GM12801 (cell line): Measurements from ENCODE around the gene VAPA.

Experiments used
- TF ChIP-seq, protein P1 (sequence below): IDR thresholded peaks from one replicate; pipeline ENCODE4 v1.5.1; 2011; ENCODE audit warnings: control low read depth; ENCODE audit not compliant: insufficient read length; ENCODE audit errors: extremely low read depth

Gene VAPA

DNA sequence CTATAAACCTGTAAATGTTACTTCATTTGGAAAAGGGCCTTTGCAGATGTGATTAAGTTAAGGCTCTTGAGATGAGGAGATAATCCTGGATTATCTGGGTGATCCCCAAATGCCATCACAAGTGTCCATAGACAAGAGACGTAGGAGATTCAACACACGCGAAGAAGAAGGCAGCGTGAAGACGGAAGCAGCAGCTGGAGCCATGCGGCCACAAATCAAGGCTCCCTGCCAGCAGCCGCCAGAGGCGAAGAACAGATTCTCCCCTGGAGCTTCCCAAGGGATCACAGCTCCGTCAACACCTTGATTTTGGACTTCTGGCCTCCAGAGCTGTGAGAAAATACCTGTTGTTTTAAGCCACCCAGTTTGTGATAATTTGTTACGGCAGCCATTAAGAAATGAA is 11.0 kb upstream of the VAPA start:
- TF ChIP-seq, protein P1, sequence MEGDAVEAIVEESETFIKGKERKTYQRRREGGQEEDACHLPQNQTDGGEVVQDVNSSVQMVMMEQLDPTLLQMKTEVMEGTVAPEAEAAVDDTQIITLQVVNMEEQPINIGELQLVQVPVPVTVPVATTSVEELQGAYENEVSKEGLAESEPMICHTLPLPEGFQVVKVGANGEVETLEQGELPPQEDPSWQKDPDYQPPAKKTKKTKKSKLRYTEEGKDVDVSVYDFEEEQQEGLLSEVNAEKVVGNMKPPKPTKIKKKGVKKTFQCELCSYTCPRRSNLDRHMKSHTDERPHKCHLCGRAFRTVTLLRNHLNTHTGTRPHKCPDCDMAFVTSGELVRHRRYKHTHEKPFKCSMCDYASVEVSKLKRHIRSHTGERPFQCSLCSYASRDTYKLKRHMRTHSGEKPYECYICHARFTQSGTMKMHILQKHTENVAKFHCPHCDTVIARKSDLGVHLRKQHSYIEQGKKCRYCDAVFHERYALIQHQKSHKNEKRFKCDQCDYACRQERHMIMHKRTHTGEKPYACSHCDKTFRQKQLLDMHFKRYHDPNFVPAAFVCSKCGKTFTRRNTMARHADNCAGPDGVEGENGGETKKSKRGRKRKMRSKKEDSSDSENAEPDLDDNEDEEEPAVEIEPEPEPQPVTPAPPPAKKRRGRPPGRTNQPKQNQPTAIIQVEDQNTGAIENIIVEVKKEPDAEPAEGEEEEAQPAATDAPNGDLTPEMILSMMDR, result no peak

DNA sequence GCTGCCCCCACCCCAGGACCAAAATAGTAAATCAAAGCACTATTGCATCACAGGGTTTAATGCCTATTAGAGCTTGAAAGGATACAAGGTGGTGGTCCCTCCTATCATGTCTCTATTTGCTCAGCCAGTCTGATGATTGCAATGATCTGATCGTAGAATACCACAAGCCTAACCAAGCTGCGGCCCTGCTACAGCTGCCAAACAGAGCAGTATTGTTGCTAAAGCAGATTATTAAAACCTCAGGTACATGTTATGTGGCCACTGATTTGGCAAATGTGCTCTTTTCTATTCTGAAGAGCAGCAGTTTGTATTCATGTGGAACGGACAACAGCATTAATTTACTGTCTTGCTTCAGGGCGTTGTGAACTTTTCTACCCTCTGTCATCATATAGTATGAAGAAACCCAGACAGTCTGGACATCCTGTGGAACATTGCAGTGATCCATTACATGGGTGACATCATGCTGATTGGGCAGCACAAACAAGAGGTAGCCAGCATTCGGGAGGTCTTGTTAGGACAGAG is 8.4 kb upstream of the VAPA start:
- TF ChIP-seq, protein P1, result no peak

DNA sequence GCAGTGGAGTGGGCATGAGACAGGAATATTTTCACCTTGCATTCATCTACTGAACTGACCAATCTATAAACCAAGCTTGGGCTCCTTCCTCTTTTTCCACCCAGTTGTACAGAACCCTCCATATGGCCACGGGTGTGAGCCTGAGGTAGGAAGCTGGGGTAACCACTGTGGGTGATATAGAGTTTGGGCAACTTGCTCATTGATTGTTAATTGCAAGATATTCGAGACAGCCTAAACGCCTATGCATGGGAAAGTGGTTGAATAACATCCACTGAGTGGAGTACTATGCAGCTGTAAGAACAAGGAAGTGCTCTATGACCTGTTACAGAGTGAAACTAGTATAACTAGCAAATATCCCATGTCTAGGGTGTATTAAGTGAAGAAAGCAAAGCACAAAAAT is 7.3 kb upstream of the VAPA start:
- TF ChIP-seq, protein P1, result no peak

DNA sequence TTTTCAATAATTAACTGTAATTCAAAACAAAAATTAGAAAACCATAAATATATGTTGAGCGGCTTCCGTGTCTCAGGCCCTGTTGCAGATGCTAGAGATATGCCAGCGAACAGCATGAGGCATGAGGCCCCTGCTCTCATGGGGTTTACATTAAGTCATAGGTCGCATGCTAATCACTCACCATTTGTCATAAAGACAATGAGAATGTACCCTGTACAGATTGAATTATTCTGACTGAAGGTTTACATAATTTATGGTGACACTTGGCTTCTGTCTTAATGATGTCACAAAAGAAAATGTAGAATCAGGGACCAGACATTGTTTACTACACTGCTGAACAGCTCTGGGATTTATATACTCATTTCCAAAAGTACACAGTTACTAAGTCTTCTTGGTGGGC is 5.9 kb upstream of the VAPA start:
- TF ChIP-seq, protein P1, result no peak

DNA sequence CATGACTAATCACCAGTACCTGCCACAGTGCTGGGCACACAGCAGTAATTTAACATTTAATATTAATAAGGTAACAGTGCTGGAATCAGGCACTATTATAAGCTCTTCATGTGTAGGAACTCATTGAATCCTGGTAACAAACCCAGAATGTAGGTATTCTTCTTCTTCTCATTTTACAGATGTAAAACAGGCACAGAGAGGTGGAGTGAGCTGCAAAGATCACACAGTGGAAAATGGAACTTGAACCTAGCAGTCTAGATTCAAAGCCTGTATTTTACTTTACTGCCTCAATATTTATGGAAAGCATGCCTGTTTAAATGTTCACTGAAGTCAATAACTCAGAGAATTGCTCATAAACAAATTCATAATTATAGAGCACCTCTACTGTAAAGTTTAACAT is 3.7 kb upstream of the VAPA start:
- TF ChIP-seq, protein P1, result no peak

DNA sequence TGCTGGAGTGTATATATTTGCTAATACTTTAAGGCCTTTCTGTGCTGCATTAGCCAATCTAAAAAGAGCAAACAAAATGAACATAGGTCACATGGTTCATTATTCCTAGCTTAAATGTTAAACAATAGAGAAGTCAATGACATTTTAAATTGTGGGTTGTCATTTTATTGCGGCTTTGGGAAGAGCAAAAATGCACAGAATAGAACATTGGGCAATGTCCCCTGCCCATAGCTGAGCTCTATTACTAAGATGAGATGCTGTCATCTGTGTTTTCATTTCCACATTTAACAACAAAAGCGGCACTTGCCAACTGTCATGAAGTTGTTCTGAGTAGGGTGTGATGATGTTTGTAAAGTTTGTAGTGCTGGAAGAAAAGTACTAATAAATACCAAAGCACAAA is 3.2 kb upstream of the VAPA start:
- TF ChIP-seq, protein P1, result no peak

DNA sequence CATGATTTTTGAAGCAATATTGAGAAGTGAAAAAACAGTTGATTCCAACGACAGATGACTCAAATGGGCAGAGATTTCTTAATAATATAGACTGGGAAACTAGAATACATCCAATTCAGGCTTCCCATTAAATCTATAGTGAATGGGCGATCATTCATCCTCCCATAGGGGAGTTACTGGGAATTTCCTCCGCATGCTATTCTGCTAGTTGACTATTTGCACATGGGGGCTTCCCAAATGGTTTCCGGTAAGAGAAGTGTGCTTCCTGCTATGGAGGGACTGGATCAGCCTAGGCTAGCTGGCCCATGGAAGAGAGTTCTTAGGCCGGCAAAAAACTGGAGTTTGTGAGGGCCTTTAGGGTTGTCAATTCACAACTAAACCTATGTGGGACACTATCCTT is 2.6 kb upstream of the VAPA start:
- TF ChIP-seq, protein P1, result no peak

DNA sequence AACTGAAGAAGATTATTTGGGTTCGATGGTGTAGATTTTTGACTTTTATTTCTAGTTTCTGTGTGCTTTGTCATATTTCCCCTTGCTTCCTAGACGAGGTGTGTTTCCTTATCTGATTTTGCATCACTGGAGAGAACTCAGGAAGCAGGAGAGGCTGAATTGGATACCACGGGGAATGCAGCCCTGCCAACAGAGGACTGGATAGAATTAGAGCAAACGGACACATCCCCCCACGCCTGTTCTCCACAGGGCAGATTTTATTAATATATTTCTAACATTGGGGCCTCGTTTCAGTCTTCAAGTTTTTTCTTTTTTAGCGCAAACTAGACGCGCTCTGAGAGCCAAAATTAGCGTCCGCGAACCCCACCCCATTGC is 678 bp upstream of the VAPA start:
- TF ChIP-seq, protein P1, result no peak
